Right atrium auricular region (tissue), 2 donors: ENCODE results near the gene RBM26. TPM values are rescaled to one million over a fixed set of nuclear protein-coding genes. Genes with fewer than 3 reads are reported as not detected.

Experiments used
- DNase-seq: peaks from one replicate; pipeline ENCODE4 v3.0.0-alpha.2; 2019; ENCODE audit warnings: low spot score
- H3K27ac ChIP-seq, 2 donors: fragments of 200-600 bp; sonication (generic); 1 replicate in 1 of 2; 2 replicates in 1 of 2; pipeline ENCODE4 v1.5.1; 2016 to 2019
- H3K27me3 ChIP-seq, 2 donors: fragments of 200-600 bp; sonication (generic); one replicate each; pipeline versions ENCODE4 v1.5.1 to v1.6.0; 2017 to 2019
- H3K36me3 ChIP-seq: fragments of 200-600 bp; sonication (generic); one replicate; pipeline ENCODE4 v1.5.1; 2016
- H3K4me1 ChIP-seq, 2 donors: fragments of 200-600 bp; sonication (generic); one replicate each; pipeline versions ENCODE4 v1.5.1 to v1.6.0; 2017 to 2019
- H3K4me3 ChIP-seq, 2 donors: fragments of 200-600 bp; sonication (generic); 1 replicate in 1 of 2; 2 replicates in 1 of 2; pipeline ENCODE4 v1.5.1; 2017 to 2019; ENCODE audit warnings: mild to moderate bottlenecking in 1 of 2, moderate library complexity in 1 of 2
- H3K9me3 ChIP-seq, 2 donors: fragments of 200-600 bp; sonication (generic); one replicate each; pipeline ENCODE4 v1.5.1; 2019
- CTCF ChIP-seq, 2 donors: fragments of 200-600 bp; sonication (generic); IDR thresholded peaks; one replicate each; pipeline ENCODE4 v1.5.1; 2019; ENCODE audit warnings: antibody characterized with exemption in 2 of 2
- total RNA-seq, 2 donors: library from RNA; depleted of rRNA; stranded (reverse); fragments of >200 nt; gene quantifications; one replicate each; pipeline ENCODE4 v1.1.0, GENCODE V29; 2016

Gene RBM26, protein sequence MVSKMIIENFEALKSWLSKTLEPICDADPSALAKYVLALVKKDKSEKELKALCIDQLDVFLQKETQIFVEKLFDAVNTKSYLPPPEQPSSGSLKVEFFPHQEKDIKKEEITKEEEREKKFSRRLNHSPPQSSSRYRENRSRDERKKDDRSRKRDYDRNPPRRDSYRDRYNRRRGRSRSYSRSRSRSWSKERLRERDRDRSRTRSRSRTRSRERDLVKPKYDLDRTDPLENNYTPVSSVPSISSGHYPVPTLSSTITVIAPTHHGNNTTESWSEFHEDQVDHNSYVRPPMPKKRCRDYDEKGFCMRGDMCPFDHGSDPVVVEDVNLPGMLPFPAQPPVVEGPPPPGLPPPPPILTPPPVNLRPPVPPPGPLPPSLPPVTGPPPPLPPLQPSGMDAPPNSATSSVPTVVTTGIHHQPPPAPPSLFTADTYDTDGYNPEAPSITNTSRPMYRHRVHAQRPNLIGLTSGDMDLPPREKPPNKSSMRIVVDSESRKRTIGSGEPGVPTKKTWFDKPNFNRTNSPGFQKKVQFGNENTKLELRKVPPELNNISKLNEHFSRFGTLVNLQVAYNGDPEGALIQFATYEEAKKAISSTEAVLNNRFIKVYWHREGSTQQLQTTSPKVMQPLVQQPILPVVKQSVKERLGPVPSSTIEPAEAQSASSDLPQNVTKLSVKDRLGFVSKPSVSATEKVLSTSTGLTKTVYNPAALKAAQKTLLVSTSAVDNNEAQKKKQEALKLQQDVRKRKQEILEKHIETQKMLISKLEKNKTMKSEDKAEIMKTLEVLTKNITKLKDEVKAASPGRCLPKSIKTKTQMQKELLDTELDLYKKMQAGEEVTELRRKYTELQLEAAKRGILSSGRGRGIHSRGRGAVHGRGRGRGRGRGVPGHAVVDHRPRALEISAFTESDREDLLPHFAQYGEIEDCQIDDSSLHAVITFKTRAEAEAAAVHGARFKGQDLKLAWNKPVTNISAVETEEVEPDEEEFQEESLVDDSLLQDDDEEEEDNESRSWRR
- 10 to 100 TPM; 19.0 to 19.1 TPM for total RNA-seq

DNA sequence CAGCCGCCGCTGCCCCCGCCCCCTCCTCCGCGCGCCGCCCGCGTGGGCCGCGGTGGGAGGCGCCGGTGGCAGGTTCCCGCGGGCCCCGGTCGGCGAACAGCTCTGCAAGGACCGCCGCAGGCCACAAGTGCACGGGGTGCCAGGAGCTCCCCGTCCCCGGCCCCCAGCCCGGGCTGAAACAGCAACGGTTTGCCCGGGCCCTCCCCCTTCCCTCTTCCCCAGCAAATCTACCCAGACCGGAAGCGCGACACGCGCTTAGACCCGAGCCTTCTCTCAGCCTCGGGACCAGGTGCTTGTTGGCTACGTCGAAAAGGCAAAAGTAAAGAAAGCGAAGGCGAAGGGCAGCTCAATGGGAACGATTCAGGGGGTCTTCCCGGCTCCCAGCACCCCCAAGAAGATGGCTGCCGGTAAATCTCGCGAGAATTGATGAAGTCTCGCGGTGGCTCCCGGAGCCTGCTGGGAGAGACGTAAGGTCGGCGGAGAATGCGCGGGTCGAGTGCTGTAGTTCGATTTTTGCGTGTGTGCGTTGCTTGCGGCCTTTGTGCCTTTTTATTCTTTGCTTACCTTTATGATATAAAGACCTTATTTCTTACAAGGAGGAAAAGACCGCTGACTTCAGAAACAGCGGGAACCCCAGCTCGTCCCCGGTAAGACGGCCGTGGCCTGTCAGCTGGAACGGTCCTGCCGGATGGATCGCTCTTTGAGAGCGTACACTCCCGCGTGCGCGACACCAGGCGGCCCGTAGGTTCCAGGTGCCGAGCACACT, at the start of gene RBM26:
Gene RBM26, minus strand, starts transcription at position 425 of the 766 bp plus-strand sequence. CDS start 481 bp downstream, outside the sequence.
- no peaks in the 10 kb centered on the region for H3K36me3 ChIP-seq
- H3K4me3 ChIP-seq = peak within 1 kb of the TSS; percentile 80 to 87
- no peaks in the 10 kb centered on the region for H3K9me3 ChIP-seq
- H3K27me3 ChIP-seq = no peaks in the 10 kb centered on the region
- H3K27ac ChIP-seq = peak within 1 kb of the TSS; percentile 95 to 96
- H3K4me1 ChIP-seq = peaks cover 0 to 44% of the 10 kb centered on the region in 2 donors
- peak in 1 of 2 donors; percentile 19 for TF ChIP-seq CTCF (IDR thresholded peaks at IDR 0.05)
- peak; percentile 91 for DNase-seq

GRCh38 chr13:79455331-79455730, 49.3 kb upstream of the RBM26 start:
- no peak for TF ChIP-seq CTCF (IDR thresholded peaks at IDR 0.05)
- no peak overlapping the region for H3K27ac ChIP-seq

DNA sequence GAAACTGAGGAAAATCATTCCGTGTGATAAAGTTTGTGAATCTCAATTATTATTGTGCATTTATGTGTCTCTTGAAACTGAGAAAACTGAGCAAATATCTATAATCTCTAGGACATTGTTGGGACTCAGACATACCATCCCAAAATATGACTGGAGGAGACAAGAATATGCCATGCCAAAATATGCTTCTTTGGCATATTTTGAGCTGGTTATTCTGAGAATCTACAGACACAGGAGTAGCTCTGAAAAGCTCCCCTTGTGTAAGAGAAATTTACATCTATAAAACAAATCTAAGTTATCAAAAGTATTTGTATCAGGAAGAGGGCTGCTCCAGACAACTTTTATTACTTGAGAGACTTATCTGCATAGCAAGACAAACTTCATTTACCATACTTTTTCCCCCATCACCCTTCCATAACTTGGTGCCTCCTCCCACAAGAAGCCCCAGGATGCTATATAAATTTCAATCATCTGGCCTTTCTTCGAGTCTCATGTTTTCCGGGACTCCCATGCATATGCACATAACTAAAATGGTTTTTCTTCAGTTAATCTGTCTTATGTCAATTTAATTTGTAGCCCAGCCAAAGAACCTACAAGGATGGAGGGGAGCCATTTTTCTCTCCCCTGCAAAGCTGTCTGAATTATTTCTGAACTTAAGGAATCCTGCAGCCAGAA, 46.3 kb upstream of the RBM26 start:
- no peaks in the 10 kb centered on the region for H3K36me3 ChIP-seq
- H3K27me3 ChIP-seq = no peaks in the 10 kb centered on the region
- no peaks in the 10 kb centered on the region for H3K4me1 ChIP-seq
- H3K9me3 ChIP-seq = no peaks in the 10 kb centered on the region
- no peak for DNase-seq
- H3K27ac ChIP-seq = no peak overlapping the region
- H3K4me3 ChIP-seq = no peak overlapping the region
- TF ChIP-seq CTCF (IDR thresholded peaks at IDR 0.05) = no peak

More at GRCh38 chr13:79455331-79455730, 49.3 kb upstream of the RBM26 start:
- H3K4me1 ChIP-seq = no peaks in the 10 kb centered on the region
- H3K4me3 ChIP-seq = no peak overlapping the region
- DNase-seq = no peak
- H3K36me3 ChIP-seq = no peaks in the 10 kb centered on the region
- no peaks in the 10 kb centered on the region for H3K9me3 ChIP-seq
- H3K27me3 ChIP-seq = no peaks in the 10 kb centered on the region

DNA sequence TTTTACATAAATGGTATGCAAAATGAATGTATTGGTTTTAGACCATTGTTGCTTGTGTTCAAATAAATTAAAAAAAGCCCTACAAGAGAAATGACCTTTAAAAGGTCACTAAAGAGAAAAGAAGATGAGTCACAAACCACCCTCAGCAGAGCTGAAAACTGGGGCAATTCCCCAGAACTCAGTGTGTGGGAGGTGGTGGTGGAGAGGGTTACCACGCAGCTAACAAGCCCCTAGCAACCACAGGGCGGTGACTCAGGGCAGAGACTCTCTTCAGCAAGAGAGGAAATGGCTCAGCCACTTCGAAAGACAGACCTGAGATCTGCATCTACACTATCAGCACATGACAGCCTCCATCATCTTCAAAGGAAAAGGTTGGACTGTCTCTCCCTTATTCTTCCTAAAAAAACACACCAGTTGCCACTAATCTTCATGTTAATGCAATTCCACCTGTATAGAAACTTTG, 45.5 kb upstream of the RBM26 start:
- Histone ChIP-seq H3K36me3 (no peaks in the 10 kb centered on the region), H3K4me1 (no peaks in the 10 kb centered on the region), H3K9me3 (no peaks in the 10 kb centered on the region), H3K27me3 (no peaks in the 10 kb centered on the region), H3K4me3 (no peak overlapping the region), H3K27ac (no peak overlapping the region)
- no peak for DNase-seq
- no peak for TF ChIP-seq CTCF (IDR thresholded peaks at IDR 0.05)

GRCh38 chr13:79450110-79450509, 44.1 kb upstream of the RBM26 start:
- H3K27ac ChIP-seq = no peak overlapping the region
- no peak overlapping the region for H3K4me3 ChIP-seq
- no peaks in the 10 kb centered on the region for H3K4me1 ChIP-seq
- H3K27me3 ChIP-seq = no peaks in the 10 kb centered on the region
- DNase-seq = no peak
- H3K9me3 ChIP-seq = no peaks in the 10 kb centered on the region
- TF ChIP-seq CTCF (IDR thresholded peaks at IDR 0.05) = no peak
- no peaks in the 10 kb centered on the region for H3K36me3 ChIP-seq
